KOPT-K1 (cell line): ENCODE measurements around the gene SARS2.
A peak's percentile ranks its signal among the peaks of the same experiment; 100 is the strongest.

Experiments used
- H3K27ac ChIP-seq: fragments of 200-600 bp; sonication (generic); 2 replicates; pipeline ENCODE4 v1.5.1; 2016; ENCODE audit warnings: antibody characterized with exemption, mild to moderate bottlenecking, low read depth, low read length; ENCODE audit not compliant: poor library complexity, severe bottlenecking
- H3K36me3 ChIP-seq: fragments of 200-600 bp; sonication (generic); 2 replicates; pipeline ENCODE4 v1.5.1; 2017; ENCODE audit warnings: antibody characterized with exemption, mild to moderate bottlenecking, low read length, moderate library complexity; ENCODE audit not compliant: insufficient read depth
- H3K9me3 ChIP-seq: fragments of 200-600 bp; sonication (generic); 2 replicates; pipeline ENCODE4 v1.5.1; 2017; ENCODE audit warnings: antibody characterized with exemption, low read length, mild to moderate bottlenecking; ENCODE audit not compliant: insufficient read depth, poor library complexity, severe bottlenecking

The SARS2 gene

GRCh38 chr19:38930776-38931520 lies 385 bp upstream of the SARS2 start, which contains the start of gene MRPS12:
TSS of gene MRPS12 (plus strand) at chr19:38930944. CDS start at chr19:38931295, 351 bp downstream.
- peaks cover 34% of the 10 kb centered on the region for H3K36me3 ChIP-seq
- peaks cover 18% of the 10 kb centered on the region for H3K9me3 ChIP-seq
- peak within 1 kb of the TSS; percentile 76 for H3K27ac ChIP-seq

- Histone ChIP-seq H3K36me3 (peaks cover 40% of the 10 kb centered on the region), H3K27ac (no peak overlapping the region), H3K9me3 (no peaks in the 10 kb centered on the region)
These were observed 2.1 kb downstream of the SARS2 start for GRCh38 chr19:38928391-38929001.

- Histone ChIP-seq H3K27ac (no peak overlapping the region), H3K36me3 (peaks cover 42% of the 10 kb centered on the region), H3K9me3 (no peaks in the 10 kb centered on the region)
These were observed 6.2 kb downstream of the SARS2 start for GRCh38 chr19:38924388-38924787.

- H3K27ac ChIP-seq, result no peak overlapping the region
- peaks cover 48% of the 10 kb centered on the region for H3K36me3 ChIP-seq
- H3K9me3 ChIP-seq, result no peaks in the 10 kb centered on the region
These were observed 8.1 kb downstream of the SARS2 start for GRCh38 chr19:38922482-38922881.

- no peaks in the 10 kb centered on the region for H3K9me3 ChIP-seq
- no peak overlapping the region for H3K27ac ChIP-seq
- H3K36me3 ChIP-seq, result peaks cover 48% of the 10 kb centered on the region
These were observed 8.9 kb downstream of the SARS2 start for GRCh38 chr19:38921420-38922274.

- H3K36me3 ChIP-seq, result peaks cover 43% of the 10 kb centered on the region
- no peak overlapping the region for H3K27ac ChIP-seq
- no peaks in the 10 kb centered on the region for H3K9me3 ChIP-seq
These were observed 9.8 kb downstream of the SARS2 start for GRCh38 chr19:38920602-38921419.

- no peaks in the 10 kb centered on the region for H3K9me3 ChIP-seq
- H3K36me3 ChIP-seq, result peaks cover 35% of the 10 kb centered on the region
- H3K27ac ChIP-seq, result no peak overlapping the region
These were observed 10.5 kb downstream of the SARS2 start for GRCh38 chr19:38919837-38920601.

GRCh38 chr19:38918526-38918925 lies 12.0 kb downstream of the SARS2 start:
- H3K36me3 ChIP-seq, result peaks cover 23% of the 10 kb centered on the region; the same call in 1 of the 2 replicates
- no peaks in the 10 kb centered on the region for H3K9me3 ChIP-seq
- no peak overlapping the region for H3K27ac ChIP-seq

GRCh38 chr19:38917921-38918491 lies 12.6 kb downstream of the SARS2 start:
- Histone ChIP-seq H3K9me3 (no peaks in the 10 kb centered on the region), H3K36me3 (peaks cover 23% of the 10 kb centered on the region; the same call in 1 of the 2 replicates), H3K27ac (no peak overlapping the region)

GRCh38 chr19:38917516-38917915 lies 13.0 kb downstream of the SARS2 start:
- Histone ChIP-seq H3K9me3 (no peaks in the 10 kb centered on the region), H3K27ac (no peak overlapping the region)

GRCh38 chr19:38915329-38916321 lies 14.9 kb downstream of the SARS2 start:
- H3K27ac ChIP-seq, result no peak overlapping the region
- H3K9me3 ChIP-seq, result no peaks in the 10 kb centered on the region
- H3K36me3 ChIP-seq, result peaks cover 9% of the 10 kb centered on the region; the same call in 1 of the 2 replicates

More at GRCh38 chr19:38917516-38917915, 13.0 kb downstream of the SARS2 start:
- H3K36me3 ChIP-seq, result peaks cover 22% of the 10 kb centered on the region; the same call in 1 of the 2 replicates

GRCh38 chr19:38913958-38914357 lies 16.6 kb downstream of the SARS2 start:
- Histone ChIP-seq H3K36me3 (peaks cover 8% of the 10 kb centered on the region; the same call in 1 of the 2 replicates), H3K9me3 (no peaks in the 10 kb centered on the region), H3K27ac (no peak overlapping the region)
